Mucosa of descending colon (tissue), 3 donors: ENCODE results near the gene WNK1. TPM values are rescaled to one million over a fixed set of nuclear protein-coding genes. Genes with fewer than 3 reads are reported as not detected.

Experiments used
- ATAC-seq: fragments of 200-7000 bp; cut with Tn5 transposase; one replicate; pipeline ENCODE4 v1.9.1; 2020; ENCODE audit warnings: mild to moderate bottlenecking, moderate library complexity
- DNase-seq, 3 donors: peaks; one replicate each; pipeline ENCODE4 v3.0.0-alpha.2; 2020
- H3K36me3 ChIP-seq: fragments of 200-600 bp; one replicate; pipeline ENCODE4 v1.8.0; 2021; ENCODE audit warnings: low read depth, mild to moderate bottlenecking
- H3K4me1 ChIP-seq: fragments of 200-600 bp; one replicate; pipeline ENCODE4 v1.8.0; 2021; ENCODE audit warnings: low read depth, mild to moderate bottlenecking
- H3K4me3 ChIP-seq: fragments of 200-600 bp; one replicate; pipeline ENCODE4 v1.8.0; 2021; ENCODE audit warnings: mild to moderate bottlenecking
- H3K9me3 ChIP-seq: fragments of 200-600 bp; one replicate; pipeline ENCODE4 v1.8.0; 2021; ENCODE audit warnings: mild to moderate bottlenecking
- CTCF ChIP-seq: fragments of 200-600 bp; IDR thresholded peaks from one replicate; pipeline ENCODE4 v1.8.0; 2022; ENCODE audit warnings: antibody characterized with exemption, mild to moderate bottlenecking
- intact Hi-C, 2 donors: fragments of 100-400 bp; cut with DNase I in 1 of 2; cut with micrococcal nuclease in 1 of 2; formaldehyde crosslinking; loops; one replicate each; pipeline versions ENCODE4 v1.11.0 to v1.11.1; 2022; cut with DNase I, micrococcal nuclease
- total RNA-seq, 3 donors: library from RNA; stranded (reverse); fragmentation: NEBNext Ultra II Directional in 2 of 3; extraction: Animal tissue kit (Norgen Biotek cat#: 25700) in 2 of 3; gene quantifications; one replicate each; pipeline versions ENCODE4 v1.2.1 to v1.2.4, GENCODE V29; 2021 to 2023
- donor health status: DM: no; HTN: no; CAD: no; lungs with moderate emphysema.
- donor health status: DM: no; HTN: no; CAD: no.
- donor health status: DM: no; HTN: yes; CAD: no.

WNK1 gene
- total RNA-seq, 3 donors from 2014 or later = 84.0 to 155 (median 85.5) TPM

- DNase-seq = no peak
- no peak for ATAC-seq
- no peak for TF ChIP-seq CTCF
Measured at GRCh38 chr12:906062-906585, 153.7 kb downstream of the WNK1 start.

GRCh38 chr12:907413-908185 is 155.2 kb downstream of the WNK1 start:
- ATAC-seq = no peak
- DNase-seq = no peak
- TF ChIP-seq CTCF = no peak
- Histone ChIP-seq H3K4me3 (no peak overlapping the region), H3K36me3 (peaks cover 7% of the 10 kb centered on the region), H3K9me3 (no peaks in the 10 kb centered on the region), H3K4me1 (no peaks in the 10 kb centered on the region)
- intact Hi-C loops = no loop called here

More at GRCh38 chr12:906062-906585, 153.7 kb downstream of the WNK1 start:
- H3K4me3 ChIP-seq = no peak overlapping the region
- H3K9me3 ChIP-seq = no peaks in the 10 kb centered on the region
- H3K36me3 ChIP-seq = peaks cover 7% of the 10 kb centered on the region
- intact Hi-C loops = no loop called here
- H3K4me1 ChIP-seq = no peaks in the 10 kb centered on the region

GRCh38 chr12:909861-910260 is 157.5 kb downstream of the WNK1 start:
- H3K36me3 ChIP-seq = peaks cover 7% of the 10 kb centered on the region
- intact Hi-C loops = no loop called here
- TF ChIP-seq CTCF = no peak
- ATAC-seq (no peak), DNase-seq (no peak)
- H3K9me3 ChIP-seq = no peaks in the 10 kb centered on the region
- H3K4me3 ChIP-seq = no peak overlapping the region
- H3K4me1 ChIP-seq = no peaks in the 10 kb centered on the region

GRCh38 chr12:910416-910815 is 158.0 kb downstream of the WNK1 start:
- peaks cover 7% of the 10 kb centered on the region for H3K36me3 ChIP-seq
- TF ChIP-seq CTCF = no peak
- no peak overlapping the region for H3K4me3 ChIP-seq
- H3K9me3 ChIP-seq = no peaks in the 10 kb centered on the region
- DNase-seq = no peak
- no peak for ATAC-seq
- no peaks in the 10 kb centered on the region for H3K4me1 ChIP-seq
- intact Hi-C loops = no loop called here

- no peak overlapping the region for H3K4me3 ChIP-seq
- H3K9me3 ChIP-seq = no peaks in the 10 kb centered on the region
- ATAC-seq (no peak), DNase-seq (no peak)
- H3K36me3 ChIP-seq = peaks cover 10% of the 10 kb centered on the region
- no peaks in the 10 kb centered on the region for H3K4me1 ChIP-seq
- no peak for TF ChIP-seq CTCF
- intact Hi-C loops = no loop called here
Measured at GRCh38 chr12:911191-911826, 158.9 kb downstream of the WNK1 start.
